Measurements from ENCODE around the gene CRYZ.
"Not testable (repeated sequence)": the region's sequence is repeated elsewhere in the genome, so short reads cannot be mapped to it uniquely, and the experiment has no call there.

DNA sequence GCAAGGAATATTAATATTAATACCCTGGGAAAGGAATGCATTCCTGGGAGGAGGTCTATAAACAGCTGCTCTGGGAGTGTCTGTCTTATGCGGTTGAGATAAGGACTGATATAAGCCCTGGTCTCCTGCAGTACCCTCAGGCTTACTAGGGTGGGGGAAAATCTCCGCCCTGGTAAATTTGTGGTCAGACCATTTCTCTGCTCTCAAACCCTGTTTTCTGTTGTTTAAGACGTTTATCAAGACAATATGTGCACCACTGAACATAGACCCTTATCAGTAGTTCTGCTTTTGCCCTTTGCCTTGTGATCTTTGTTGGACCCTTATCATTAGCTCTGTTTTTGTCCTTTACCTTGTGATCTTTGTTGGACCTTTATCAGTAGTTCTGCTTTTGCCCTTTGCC, 62.0 kb downstream of the CRYZ start:
- TF ChIP-seq, protein P1, sequence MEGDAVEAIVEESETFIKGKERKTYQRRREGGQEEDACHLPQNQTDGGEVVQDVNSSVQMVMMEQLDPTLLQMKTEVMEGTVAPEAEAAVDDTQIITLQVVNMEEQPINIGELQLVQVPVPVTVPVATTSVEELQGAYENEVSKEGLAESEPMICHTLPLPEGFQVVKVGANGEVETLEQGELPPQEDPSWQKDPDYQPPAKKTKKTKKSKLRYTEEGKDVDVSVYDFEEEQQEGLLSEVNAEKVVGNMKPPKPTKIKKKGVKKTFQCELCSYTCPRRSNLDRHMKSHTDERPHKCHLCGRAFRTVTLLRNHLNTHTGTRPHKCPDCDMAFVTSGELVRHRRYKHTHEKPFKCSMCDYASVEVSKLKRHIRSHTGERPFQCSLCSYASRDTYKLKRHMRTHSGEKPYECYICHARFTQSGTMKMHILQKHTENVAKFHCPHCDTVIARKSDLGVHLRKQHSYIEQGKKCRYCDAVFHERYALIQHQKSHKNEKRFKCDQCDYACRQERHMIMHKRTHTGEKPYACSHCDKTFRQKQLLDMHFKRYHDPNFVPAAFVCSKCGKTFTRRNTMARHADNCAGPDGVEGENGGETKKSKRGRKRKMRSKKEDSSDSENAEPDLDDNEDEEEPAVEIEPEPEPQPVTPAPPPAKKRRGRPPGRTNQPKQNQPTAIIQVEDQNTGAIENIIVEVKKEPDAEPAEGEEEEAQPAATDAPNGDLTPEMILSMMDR (optimal IDR thresholded peaks at IDR 0.05 in 1 of 3, IDR thresholded peaks at IDR 0.05 in 1 of 3, conservative IDR thresholded peaks at IDR 0.05 in 1 of 3; ENCODE audit: extremely low read depth in 1 of 3, insufficient read depth in 2 of 3, low read length in 3 of 3) = not testable (repeated sequence)
- not testable (repeated sequence) for TF ChIP-seq EZH2 (IDR thresholded peaks at IDR 0.05; ENCODE audit: low read length)

Measured in keratinocyte (primary cell).